HEK293 (cell line): ENCODE results near the gene UBQLN1.

ENCODE experiments used
- CTCF ChIA-PET: fragments of 350-600 bp; formaldehyde crosslinking; extraction: SDS; loops from one replicate; lab custom pipeline; 2021; ENCODE audit warnings: antibody characterized with exemption; lab: Yijun Ruan, JAX
- POLR2A ChIA-PET: fragments of 300-600 bp; formaldehyde crosslinking; extraction: SDS; loops from one replicate; lab custom pipeline; 2020; ENCODE audit warnings: antibody characterized with exemption, inconsistent platforms; lab: Yijun Ruan, JAX
- H3K27ac ChIP-seq: fragments of 200-500 bp; sonication (Bioruptor generic); 2 replicates; pipeline ENCODE4 v1.5.1; 2014; ENCODE audit warnings: low read depth, low read length, control low read depth, inconsistent platforms; ENCODE audit errors: extremely low read depth
- H3K36me3 ChIP-seq, 2 experiments: fragments of 200-500 bp in 1 of 2; sonication (Bioruptor generic) in 1 of 2; 1 replicate in 1 of 2; 2 replicates in 1 of 2; pipeline ENCODE4 v1.5.1; 2014 to 2017; ENCODE audit warnings: inconsistent platforms in 2 of 2, low read length in 2 of 2; ENCODE audit not compliant: control insufficient read depth in 2 of 2, insufficient read depth in 1 of 2
- H3K4me1 ChIP-seq: fragments of 200-500 bp; sonication (Bioruptor generic); 2 replicates; pipeline ENCODE4 v1.5.1; 2014; ENCODE audit warnings: mild to moderate bottlenecking, low read length, inconsistent platforms; ENCODE audit not compliant: control insufficient read depth, insufficient read depth
- H3K4me3 ChIP-seq: 2 replicates; pipeline ENCODE4 v1.5.1; 2011; ENCODE audit warnings: low read depth, mild to moderate bottlenecking, control low read depth, low read length, moderate library complexity
- H3K9me3 ChIP-seq: fragments of 200-500 bp; sonication (Bioruptor generic); 2 replicates; pipeline ENCODE4 v1.5.1; 2014; ENCODE audit warnings: low read depth, low read length, inconsistent platforms; ENCODE audit not compliant: control insufficient read depth, insufficient read depth
- GFI1B ChIP-seq: fragments of 450-650 bp; formaldehyde crosslinking; IDR thresholded peaks from 2 replicates; pipeline ENCODE4 v1.5.1; 2016; ENCODE audit warnings: missing biosample characterization, missing genetic modification characterization
- GLIS2 ChIP-seq: fragments of 450-650 bp; formaldehyde crosslinking; IDR thresholded peaks from 2 replicates; pipeline ENCODE4 v1.5.1; 2016; ENCODE audit warnings: missing biosample characterization, missing genetic modification characterization
- KLF7 ChIP-seq: fragments of 450-650 bp; formaldehyde crosslinking; IDR thresholded peaks from 2 replicates; pipeline ENCODE4 v1.5.1; 2016; ENCODE audit warnings: missing biosample characterization, missing genetic modification characterization, borderline replicate concordance
- MZF1 ChIP-seq: fragments of 450-650 bp; formaldehyde crosslinking; IDR thresholded peaks from 2 replicates; pipeline ENCODE4 v1.5.1; 2017; ENCODE audit warnings: missing biosample characterization, missing genetic modification characterization, borderline replicate concordance
- REPIN1 ChIP-seq: fragments of 450-650 bp; formaldehyde crosslinking; IDR thresholded peaks from 2 replicates; pipeline ENCODE4 v1.5.1; 2017; ENCODE audit warnings: missing biosample characterization, missing genetic modification characterization, low read depth
- ZBTB44 ChIP-seq: fragments of 450-650 bp; IDR thresholded peaks from 2 replicates; pipeline ENCODE4 v1.5.1; 2018; ENCODE audit warnings: missing biosample characterization, mild to moderate bottlenecking, missing genetic modification characterization
- ZEB2 ChIP-seq: fragments of 450-650 bp; formaldehyde crosslinking; IDR thresholded peaks from 2 replicates; pipeline ENCODE4 v1.5.1; 2016; ENCODE audit warnings: missing biosample characterization, missing genetic modification characterization
- ZFP37 ChIP-seq: fragments of 450-650 bp; formaldehyde crosslinking; IDR thresholded peaks from 2 replicates; pipeline ENCODE4 v1.5.1; 2016; ENCODE audit warnings: missing biosample characterization, missing genetic modification characterization
- ZNF146 ChIP-seq: fragments of 450-650 bp; formaldehyde crosslinking; IDR thresholded peaks from 2 replicates; pipeline ENCODE4 v1.5.1; 2016; ENCODE audit warnings: missing biosample characterization, missing genetic modification characterization
- ZNF175 ChIP-seq: fragments of 450-650 bp; formaldehyde crosslinking; IDR thresholded peaks from 2 replicates; pipeline ENCODE4 v1.5.1; 2016; ENCODE audit warnings: missing biosample characterization, missing genetic modification characterization
- ZNF366 ChIP-seq: fragments of 450-650 bp; formaldehyde crosslinking; conservative IDR thresholded peaks from 2 replicates; pipeline ENCODE4 v1.5.1; 2016; ENCODE audit warnings: missing biosample characterization, missing genetic modification characterization
- ZNF558 ChIP-seq: fragments of 450-650 bp; formaldehyde crosslinking; IDR thresholded peaks from 2 replicates; pipeline ENCODE4 v1.5.1; 2016; ENCODE audit warnings: missing biosample characterization, missing genetic modification characterization
- ZNF610 ChIP-seq: fragments of 450-650 bp; formaldehyde crosslinking; IDR thresholded peaks from 2 replicates; pipeline ENCODE4 v1.5.1; 2016; ENCODE audit warnings: missing biosample characterization, missing genetic modification characterization, borderline replicate concordance
- ZNF747 ChIP-seq: fragments of 450-650 bp; formaldehyde crosslinking; IDR thresholded peaks from 2 replicates; pipeline ENCODE4 v1.5.1; 2016; ENCODE audit warnings: missing biosample characterization, missing genetic modification characterization
- TF ChIP-seq, protein P1 (sequence below): fragments of 450-650 bp; formaldehyde crosslinking; IDR thresholded peaks from 2 replicates; pipeline ENCODE4; 2016; ENCODE audit warnings: missing biosample characterization, missing genetic modification characterization
- TF ChIP-seq, protein P2 (sequence below): fragments of 450-650 bp; formaldehyde crosslinking; IDR thresholded peaks from 2 replicates; pipeline ENCODE4 v1.5.1; 2017; ENCODE audit warnings: missing biosample characterization, missing genetic modification characterization
- TF ChIP-seq, protein P3 (sequence below): fragments of 450-650 bp; IDR thresholded peaks from 2 replicates; pipeline ENCODE4 v1.5.1; 2018; ENCODE audit warnings: missing biosample characterization, missing genetic modification characterization
- TF ChIP-seq, protein P4 (sequence below): fragments of 450-650 bp; formaldehyde crosslinking; IDR thresholded peaks from 2 replicates; pipeline ENCODE4 v1.5.1; 2016; ENCODE audit warnings: missing biosample characterization, missing genetic modification characterization
- TF ChIP-seq, protein P5 (sequence below): fragments of 450-650 bp; formaldehyde crosslinking; IDR thresholded peaks from 2 replicates; pipeline ENCODE4 v1.5.1; 2016; ENCODE audit warnings: missing biosample characterization, missing genetic modification characterization
- TF ChIP-seq, protein P6 (sequence below): fragments of 450-650 bp; formaldehyde crosslinking; IDR thresholded peaks from 2 replicates; pipeline ENCODE4 v1.5.1; 2016; ENCODE audit warnings: missing biosample characterization, missing genetic modification characterization

UBQLN1 gene

DNA sequence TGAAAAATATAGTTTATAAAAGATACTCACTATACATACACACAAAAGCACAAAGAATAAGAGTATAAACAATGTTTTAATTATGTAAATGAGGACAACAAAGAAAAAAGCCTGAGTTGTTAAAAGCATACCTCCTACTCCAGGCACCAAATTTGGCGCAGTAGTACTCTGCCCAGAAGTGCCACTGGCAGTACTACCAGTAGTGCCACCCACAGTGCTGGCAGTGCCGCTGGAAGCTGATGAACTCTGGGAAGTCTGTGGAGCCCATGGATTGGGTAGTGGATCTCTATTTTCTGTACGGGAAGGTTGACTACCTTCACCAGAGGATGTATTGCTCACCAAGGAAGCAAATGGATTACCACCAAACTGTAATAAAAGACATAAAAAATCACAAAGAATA, 30.2 kb downstream of the UBQLN1 start:
- Histone ChIP-seq H3K4me1 (no peaks in the 10 kb centered on the region), H3K27ac (no peak overlapping the region), H3K4me3 (no peak overlapping the region), H3K36me3 (peaks cover 5 to 77% of the 10 kb centered on the region in 2 experiments), H3K9me3 (no peaks in the 10 kb centered on the region)
- no peak for TF ChIP-seq ZEB2 (tag by site-specific recombination)
- TF ChIP-seq ZNF366 (tag by site-specific recombination) = no peak
- TF ChIP-seq, protein P1, sequence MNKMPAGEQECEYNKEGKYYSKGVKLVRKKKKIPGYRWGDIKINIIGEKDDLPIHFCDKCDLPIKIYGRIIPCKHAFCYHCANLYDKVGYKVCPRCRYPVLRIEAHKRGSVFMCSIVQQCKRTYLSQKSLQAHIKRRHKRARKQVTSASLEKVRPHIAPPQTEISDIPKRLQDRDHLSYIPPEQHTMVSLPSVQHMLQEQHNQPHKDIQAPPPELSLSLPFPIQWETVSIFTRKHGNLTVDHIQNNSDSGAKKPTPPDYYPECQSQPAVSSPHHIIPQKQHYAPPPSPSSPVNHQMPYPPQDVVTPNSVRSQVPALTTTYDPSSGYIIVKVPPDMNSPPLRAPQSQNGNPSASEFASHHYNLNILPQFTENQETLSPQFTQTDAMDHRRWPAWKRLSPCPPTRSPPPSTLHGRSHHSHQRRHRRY = no peak
- TF ChIP-seq ZNF175 (tag by site-specific recombination) = no peak
- TF ChIP-seq GLIS2 = no peak
- no peak for TF ChIP-seq MZF1
- TF ChIP-seq, protein P2, sequence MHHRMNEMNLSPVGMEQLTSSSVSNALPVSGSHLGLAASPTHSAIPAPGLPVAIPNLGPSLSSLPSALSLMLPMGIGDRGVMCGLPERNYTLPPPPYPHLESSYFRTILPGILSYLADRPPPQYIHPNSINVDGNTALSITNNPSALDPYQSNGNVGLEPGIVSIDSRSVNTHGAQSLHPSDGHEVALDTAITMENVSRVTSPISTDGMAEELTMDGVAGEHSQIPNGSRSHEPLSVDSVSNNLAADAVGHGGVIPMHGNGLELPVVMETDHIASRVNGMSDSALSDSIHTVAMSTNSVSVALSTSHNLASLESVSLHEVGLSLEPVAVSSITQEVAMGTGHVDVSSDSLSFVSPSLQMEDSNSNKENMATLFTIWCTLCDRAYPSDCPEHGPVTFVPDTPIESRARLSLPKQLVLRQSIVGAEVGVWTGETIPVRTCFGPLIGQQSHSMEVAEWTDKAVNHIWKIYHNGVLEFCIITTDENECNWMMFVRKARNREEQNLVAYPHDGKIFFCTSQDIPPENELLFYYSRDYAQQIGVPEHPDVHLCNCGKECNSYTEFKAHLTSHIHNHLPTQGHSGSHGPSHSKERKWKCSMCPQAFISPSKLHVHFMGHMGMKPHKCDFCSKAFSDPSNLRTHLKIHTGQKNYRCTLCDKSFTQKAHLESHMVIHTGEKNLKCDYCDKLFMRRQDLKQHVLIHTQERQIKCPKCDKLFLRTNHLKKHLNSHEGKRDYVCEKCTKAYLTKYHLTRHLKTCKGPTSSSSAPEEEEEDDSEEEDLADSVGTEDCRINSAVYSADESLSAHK (tag by site-specific recombination) = no peak
- TF ChIP-seq ZFP37 = no peak
- no peak for TF ChIP-seq KLF7 (tag by site-specific recombination)
- no peak for TF ChIP-seq ZNF747 (tag by site-specific recombination)
- no peak for TF ChIP-seq REPIN1
- TF ChIP-seq ZNF558 = no peak
- TF ChIP-seq, protein P3, sequence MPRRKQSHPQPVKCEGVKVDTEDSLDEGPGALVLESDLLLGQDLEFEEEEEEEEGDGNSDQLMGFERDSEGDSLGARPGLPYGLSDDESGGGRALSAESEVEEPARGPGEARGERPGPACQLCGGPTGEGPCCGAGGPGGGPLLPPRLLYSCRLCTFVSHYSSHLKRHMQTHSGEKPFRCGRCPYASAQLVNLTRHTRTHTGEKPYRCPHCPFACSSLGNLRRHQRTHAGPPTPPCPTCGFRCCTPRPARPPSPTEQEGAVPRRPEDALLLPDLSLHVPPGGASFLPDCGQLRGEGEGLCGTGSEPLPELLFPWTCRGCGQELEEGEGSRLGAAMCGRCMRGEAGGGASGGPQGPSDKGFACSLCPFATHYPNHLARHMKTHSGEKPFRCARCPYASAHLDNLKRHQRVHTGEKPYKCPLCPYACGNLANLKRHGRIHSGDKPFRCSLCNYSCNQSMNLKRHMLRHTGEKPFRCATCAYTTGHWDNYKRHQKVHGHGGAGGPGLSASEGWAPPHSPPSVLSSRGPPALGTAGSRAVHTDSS (tag by site-specific recombination) = no peak
- TF ChIP-seq, protein P4, sequence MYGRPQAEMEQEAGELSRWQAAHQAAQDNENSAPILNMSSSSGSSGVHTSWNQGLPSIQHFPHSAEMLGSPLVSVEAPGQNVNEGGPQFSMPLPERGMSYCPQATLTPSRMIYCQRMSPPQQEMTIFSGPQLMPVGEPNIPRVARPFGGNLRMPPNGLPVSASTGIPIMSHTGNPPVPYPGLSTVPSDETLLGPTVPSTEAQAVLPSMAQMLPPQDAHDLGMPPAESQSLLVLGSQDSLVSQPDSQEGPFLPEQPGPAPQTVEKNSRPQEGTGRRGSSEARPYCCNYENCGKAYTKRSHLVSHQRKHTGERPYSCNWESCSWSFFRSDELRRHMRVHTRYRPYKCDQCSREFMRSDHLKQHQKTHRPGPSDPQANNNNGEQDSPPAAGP (tag by site-specific recombination) = no peak
- TF ChIP-seq ZNF146 (tag by site-specific recombination) = no peak
- TF ChIP-seq, protein P5, sequence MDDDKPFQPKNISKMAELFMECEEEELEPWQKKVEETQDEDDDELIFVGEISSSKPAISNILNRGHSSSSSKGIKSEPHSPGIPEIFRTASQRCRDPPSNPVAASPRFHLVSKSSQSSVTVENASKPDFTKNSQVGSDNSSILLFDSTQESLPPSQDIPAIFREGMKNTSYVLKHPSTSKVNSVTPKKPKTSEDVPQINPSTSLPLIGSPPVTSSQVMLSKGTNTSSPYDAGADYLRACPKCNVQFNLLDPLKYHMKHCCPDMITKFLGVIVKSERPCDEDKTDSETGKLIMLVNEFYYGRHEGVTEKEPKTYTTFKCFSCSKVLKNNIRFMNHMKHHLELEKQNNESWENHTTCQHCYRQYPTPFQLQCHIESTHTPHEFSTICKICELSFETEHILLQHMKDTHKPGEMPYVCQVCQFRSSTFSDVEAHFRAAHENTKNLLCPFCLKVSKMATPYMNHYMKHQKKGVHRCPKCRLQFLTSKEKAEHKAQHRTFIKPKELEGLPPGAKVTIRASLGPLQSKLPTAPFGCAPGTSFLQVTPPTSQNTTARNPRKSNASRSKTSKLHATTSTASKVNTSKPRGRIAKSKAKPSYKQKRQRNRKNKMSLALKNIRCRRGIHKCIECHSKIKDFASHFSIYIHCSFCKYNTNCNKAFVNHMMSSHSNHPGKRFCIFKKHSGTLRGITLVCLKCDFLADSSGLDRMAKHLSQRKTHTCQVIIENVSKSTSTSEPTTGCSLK (tag by site-specific recombination) = no peak
- TF ChIP-seq ZBTB44 (tag by site-specific recombination) = no peak
- no peak for TF ChIP-seq GFI1B
- TF ChIP-seq, protein P6, sequence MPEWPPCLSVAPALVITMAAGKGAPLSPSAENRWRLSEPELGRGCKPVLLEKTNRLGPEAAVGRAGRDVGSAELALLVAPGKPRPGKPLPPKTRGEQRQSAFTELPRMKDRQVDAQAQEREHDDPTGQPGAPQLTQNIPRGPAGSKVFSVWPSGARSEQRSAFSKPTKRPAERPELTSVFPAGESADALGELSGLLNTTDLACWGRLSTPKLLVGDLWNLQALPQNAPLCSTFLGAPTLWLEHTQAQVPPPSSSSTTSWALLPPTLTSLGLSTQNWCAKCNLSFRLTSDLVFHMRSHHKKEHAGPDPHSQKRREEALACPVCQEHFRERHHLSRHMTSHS (tag by site-specific recombination) = no peak
- TF ChIP-seq ZNF610 (tag by site-specific recombination) = no peak
- ChIA-PET CTCF (interaction anchor here (0.7 to 1.1 kb wide), 2 partner anchors 28 to 426 kb away, joined by 3 to 6 read pairs; no protein-coding TSS in a partner anchor), POLR2A (no interaction called here)
